HG02943 (cell line): Measurements from ENCODE around the gene ERGIC2.

Source experiments
- ATAC-seq: cut with Tn5 transposase; IDR thresholded peaks from one replicate; pipeline ENCODE4 v1.9.1; 2021; ENCODE audit warnings: mild to moderate bottlenecking, low read depth, moderate library complexity; ENCODE audit not compliant: unreplicated experiment

Gene ERGIC2

GRCh38 chr12:29382251-29382650 is 1.3 kb upstream of the ERGIC2 start:
- no peak for ATAC-seq

- no peak for ATAC-seq
Measured at GRCh38 chr12:29376118-29376517, 4.9 kb downstream of the ERGIC2 start.

GRCh38 chr12:29374913-29375312 is 6.1 kb downstream of the ERGIC2 start:
- ATAC-seq = no peak

GRCh38 chr12:29374012-29374411 is 7.0 kb downstream of the ERGIC2 start:
- ATAC-seq = no peak

GRCh38 chr12:29365091-29365490 is 15.9 kb downstream of the ERGIC2 start:
- no peak for ATAC-seq

GRCh38 chr12:29354954-29355353 is 26.0 kb downstream of the ERGIC2 start:
- no peak for ATAC-seq

GRCh38 chr12:29350080-29350479 is 30.9 kb downstream of the ERGIC2 start:
- no peak for ATAC-seq

- ATAC-seq = no peak
Measured at GRCh38 chr12:29346769-29347421, 34.1 kb downstream of the ERGIC2 start.

- no peak for ATAC-seq
Measured at GRCh38 chr12:29343022-29343799, 37.8 kb downstream of the ERGIC2 start.

GRCh38 chr12:29337325-29337724 is 43.6 kb downstream of the ERGIC2 start:
- no peak for ATAC-seq

- no peak for ATAC-seq
Measured at GRCh38 chr12:29334937-29335336, 46.0 kb downstream of the ERGIC2 start.

GRCh38 chr12:29333178-29333577 is 47.8 kb downstream of the ERGIC2 start:
- ATAC-seq = no peak

GRCh38 chr12:29329411-29329810 is 51.6 kb downstream of the ERGIC2 start:
- ATAC-seq = no peak

- no peak for ATAC-seq
Measured at GRCh38 chr12:29322157-29322556, 58.8 kb downstream of the ERGIC2 start.

GRCh38 chr12:29320295-29321085 is 60.5 kb downstream of the ERGIC2 start:
- no peak for ATAC-seq

- ATAC-seq = peak; percentile 98
Measured at GRCh38 chr12:29317556-29318363, 63.2 kb downstream of the ERGIC2 start.

GRCh38 chr12:29316752-29317151 is 64.2 kb downstream of the ERGIC2 start:
- ATAC-seq = no peak

GRCh38 chr12:29314416-29314815 is 66.6 kb downstream of the ERGIC2 start:
- no peak for ATAC-seq

- ATAC-seq = no peak
Measured at GRCh38 chr12:29310899-29311298, 70.1 kb downstream of the ERGIC2 start.

- ATAC-seq = no peak
Measured at GRCh38 chr12:29309320-29309902, 71.6 kb downstream of the ERGIC2 start.
